Stimulated activated CD4-positive, alpha-beta T cell treated with anti-CD3 and anti-CD28 coated beads, Interleukin-2, amount 100 ng/mL, for 4 hours (primary cell): Measurements from ENCODE around the gene TRPM2.

Source experiments
- DNase-seq: peaks from one replicate; pipeline ENCODE4 v3.0.0-alpha.2; 2020; ENCODE audit warnings: low read depth

TRPM2 gene

DNA sequence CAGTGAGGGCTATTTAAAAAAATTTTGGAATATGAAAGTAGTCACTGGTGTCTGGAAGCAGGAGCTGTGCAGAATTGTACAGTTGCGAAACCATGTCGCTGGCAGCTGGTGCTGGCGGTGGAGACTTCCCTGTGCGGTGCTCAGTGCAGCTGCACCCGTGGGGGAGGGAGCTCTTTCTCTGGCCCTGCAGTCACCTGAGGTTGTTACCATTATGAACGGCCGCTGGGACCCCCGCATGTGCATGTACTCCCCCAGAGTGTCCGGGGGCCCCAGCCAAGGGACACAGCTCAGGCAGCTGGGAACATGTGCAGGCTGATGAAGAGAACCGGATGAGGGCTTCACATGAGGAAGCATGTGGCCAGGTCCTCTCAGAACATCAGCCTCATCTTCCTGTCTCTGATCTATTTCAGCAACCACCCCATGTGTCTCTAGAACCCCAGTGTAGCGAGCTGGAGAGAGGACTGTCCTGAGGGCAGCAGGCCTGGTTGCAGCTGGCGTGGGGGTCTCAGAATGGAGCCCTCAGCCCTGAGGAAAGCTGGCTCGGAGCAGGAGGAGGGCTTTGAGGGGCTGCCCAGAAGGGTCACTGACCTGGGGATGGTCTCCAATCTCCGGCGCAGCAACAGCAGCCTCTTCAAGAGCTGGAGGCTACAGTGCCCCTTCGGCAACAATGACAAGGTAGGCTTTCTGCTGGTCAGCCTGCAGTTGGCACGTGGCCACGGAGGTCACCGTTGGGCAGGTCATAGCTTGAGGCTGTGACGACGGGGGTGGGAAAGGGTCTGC lies at the start of gene TRPM2:
TRPM2 (plus strand) TSS at position 431 of the 780 bp plus-strand sequence; CDS start at position 511, 80 bp downstream.
- no peak for DNase-seq

DNA sequence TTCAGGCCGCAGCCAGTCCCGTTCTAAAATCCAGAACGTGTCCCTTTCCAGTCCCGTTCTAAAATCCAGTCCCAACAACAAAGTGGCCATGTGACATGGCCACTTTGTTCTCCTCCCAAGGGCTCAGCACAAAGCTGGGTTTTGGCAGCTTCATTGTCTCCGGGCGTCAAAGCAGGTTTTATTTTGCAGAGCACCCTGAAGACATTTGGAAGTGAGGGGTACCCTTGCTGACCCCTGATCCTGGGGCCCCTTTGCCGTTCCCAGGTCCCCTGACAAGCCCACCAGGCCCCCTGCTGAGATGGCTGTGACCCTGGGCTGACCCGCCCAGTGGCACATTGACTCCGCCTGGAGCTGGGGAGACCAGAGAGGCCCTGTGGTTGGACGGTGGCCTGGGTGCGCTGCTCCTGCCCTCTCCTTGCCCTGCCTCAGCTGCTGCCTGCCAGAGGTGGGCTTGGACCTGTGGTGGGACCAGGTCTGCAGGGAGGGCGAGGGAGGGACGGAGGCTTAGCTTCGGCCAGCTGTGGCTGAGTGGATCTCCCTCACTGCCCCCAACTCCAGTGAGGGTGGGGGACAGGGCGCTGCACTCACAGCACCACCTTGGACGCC lies 49.3 kb upstream of the TRPM2 start:
- no peak for DNase-seq

GRCh38 chr21:44304877-44305293 lies 48.5 kb upstream of the TRPM2 start:
- no peak for DNase-seq

DNA sequence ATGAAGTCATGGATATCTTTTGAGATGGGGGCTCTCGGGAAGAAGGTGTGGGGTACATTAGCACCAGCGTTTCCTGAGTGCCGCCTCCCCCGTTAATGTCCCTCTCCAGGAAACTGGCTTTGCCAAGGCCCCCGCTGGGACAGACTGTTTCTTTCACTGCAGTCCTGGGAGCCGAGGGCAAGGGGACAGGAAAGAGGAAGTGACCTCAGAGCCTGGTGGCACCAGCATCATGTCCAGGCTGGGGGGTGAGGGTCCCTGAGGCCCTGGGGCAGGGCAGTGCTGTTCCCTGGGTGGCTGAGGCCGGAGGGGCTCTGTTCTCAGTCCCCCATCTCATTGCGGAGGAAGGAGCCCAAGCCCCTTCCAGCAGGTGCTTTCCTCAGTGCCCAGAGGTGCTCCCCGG lies 47.7 kb upstream of the TRPM2 start:
- no peak for DNase-seq

- no peak for DNase-seq
Observed at GRCh38 chr21:44306936-44307704, 46.3 kb upstream of the TRPM2 start.

DNA sequence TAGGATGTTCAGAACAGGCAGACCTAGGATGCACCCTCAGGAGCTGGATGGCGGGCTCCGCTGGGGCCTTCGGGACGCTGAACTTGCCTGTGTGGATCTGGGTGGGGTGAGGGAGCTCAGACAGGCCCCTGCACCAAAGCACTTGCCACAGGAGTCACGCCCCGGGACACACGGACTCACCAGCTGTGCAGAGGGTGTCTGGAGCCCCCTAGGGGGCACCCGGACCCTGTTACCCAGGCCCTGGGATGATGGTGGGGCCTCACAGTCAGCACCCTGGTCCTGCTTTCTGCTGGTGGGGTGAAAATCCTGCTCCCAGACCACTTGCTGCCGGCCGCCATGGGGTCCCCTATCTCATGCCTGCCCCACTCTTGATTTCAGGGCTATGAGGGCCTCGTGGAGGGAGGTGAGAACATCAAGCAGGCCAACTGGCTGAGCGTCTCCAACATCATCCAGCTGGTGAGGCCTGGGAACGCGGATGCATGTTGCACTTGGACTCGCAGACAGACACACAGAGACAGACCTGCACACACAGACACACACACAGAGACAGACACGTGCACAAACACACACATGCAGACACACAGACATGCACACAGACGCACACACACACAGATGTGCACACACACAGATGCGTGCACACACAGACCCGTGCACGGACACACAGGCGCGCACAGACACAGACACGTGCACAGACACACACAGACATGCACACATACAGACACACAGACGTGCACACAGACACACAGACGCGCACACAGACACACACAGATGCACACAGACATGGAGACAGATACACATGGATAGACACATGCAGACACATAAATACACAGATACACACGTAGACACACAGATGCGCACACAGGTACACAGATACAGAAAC lies 42.6 kb upstream of the TRPM2 start:
- no peak for DNase-seq

GRCh38 chr21:44312089-44312488 lies 41.3 kb upstream of the TRPM2 start:
- no peak for DNase-seq

DNA sequence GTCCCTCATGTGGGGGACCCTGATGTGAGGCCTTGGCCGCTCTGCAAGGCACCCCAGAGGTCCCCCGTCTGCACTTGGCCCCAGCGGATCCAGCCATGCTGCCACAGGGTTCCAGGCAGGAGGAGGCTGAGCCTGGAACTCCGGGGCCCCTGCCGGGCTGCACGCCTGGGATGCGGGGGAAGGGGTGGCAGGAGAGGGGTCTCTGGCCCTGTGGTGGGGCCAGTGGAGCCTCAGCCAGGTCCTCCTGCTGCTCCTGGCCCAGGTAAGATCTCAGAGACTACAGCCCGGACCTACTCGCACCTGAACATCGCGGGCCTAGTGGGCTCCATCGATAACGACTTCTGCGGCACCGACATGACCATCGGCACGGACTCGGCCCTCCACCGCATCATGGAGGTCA lies 40.7 kb upstream of the TRPM2 start:
- no peak for DNase-seq

DNA sequence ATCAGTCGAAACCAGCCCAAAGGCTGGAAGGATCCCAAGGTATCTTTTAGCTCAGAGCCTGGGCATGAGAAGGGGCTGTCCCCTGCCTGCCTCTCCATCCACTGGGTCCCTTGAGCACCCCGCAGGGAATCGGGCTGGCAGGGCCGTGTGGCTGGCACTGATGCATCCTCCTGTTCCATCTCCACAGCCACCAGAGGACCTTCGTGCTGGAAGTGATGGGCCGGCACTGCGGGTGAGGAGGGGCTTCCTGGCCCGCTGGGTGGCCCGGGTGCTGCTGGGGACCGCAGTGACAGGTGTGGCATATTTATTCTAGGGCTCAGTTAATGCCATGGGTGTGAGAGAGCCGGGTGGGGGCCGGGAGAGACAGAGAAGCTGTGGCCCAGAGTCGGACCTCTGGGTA lies 40.0 kb upstream of the TRPM2 start:
- no peak for DNase-seq

- DNase-seq, result no peak
Observed at GRCh38 chr21:44314128-44314527, 39.3 kb upstream of the TRPM2 start.

- no peak for DNase-seq
Observed at GRCh38 chr21:44314561-44314960, 38.9 kb upstream of the TRPM2 start.

GRCh38 chr21:44315691-44316203 lies 37.7 kb upstream of the TRPM2 start:
- no peak for DNase-seq

- DNase-seq, result no peak
Observed at GRCh38 chr21:44316277-44316900, 37.0 kb upstream of the TRPM2 start.

GRCh38 chr21:44317241-44317782 lies 36.1 kb upstream of the TRPM2 start:
- DNase-seq, result no peak

- DNase-seq, result no peak
Observed at GRCh38 chr21:44317871-44318270, 35.5 kb upstream of the TRPM2 start.

- no peak for DNase-seq
Observed at GRCh38 chr21:44318489-44319285, 34.7 kb upstream of the TRPM2 start.

DNA sequence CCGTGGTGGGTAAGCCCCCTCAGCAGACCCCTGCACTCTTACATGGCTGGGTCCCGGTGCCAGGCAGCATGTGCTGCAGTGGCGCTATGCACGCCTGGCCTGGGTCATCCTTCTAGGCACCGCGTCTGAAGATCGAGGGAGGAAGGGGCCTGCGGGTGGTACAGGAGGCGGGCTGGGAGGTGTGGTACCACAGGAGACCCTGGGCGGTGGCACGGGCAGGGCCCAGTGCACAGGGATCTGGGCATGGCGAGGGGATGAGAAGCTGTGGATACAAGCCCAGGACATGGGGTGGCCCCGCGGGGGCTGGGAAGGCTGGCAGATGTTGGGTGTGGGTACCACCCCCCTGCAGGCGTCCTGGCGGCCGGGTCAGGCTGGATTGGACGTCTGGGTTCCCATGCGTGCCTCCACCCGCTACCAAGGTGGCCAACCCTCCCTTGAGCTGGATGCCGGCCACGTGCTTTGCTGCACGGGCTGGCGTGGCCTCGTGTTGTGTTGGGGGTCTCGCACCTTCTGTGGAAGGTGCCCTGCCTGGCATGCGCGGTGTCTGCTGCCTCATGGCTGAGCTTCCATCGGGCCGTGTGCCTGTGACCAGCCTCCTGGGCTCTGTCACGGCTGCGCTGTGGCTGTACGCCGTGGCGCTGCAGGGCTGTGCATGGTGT lies 33.9 kb upstream of the TRPM2 start:
- no peak for DNase-seq

DNA sequence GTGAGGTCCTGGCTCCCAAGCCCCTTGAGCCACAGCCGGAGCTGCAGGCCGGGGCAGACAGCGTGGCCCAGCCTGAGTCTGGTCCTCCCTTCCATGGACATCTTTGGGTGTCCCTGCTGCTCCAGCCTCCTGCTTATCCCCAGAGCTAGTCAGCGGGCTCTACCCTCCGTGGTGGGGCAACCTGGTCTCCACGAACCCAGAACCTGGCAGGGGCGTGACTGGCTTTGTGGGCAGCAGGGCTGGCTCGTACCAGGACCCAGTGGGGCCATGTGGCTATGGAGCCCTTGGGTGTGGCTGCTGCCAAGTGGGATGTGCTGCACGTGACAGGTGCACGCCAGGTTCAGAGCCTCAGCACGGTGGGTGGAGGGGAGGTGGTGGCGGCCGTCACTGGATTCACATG lies 32.6 kb upstream of the TRPM2 start:
- DNase-seq, result no peak

DNA sequence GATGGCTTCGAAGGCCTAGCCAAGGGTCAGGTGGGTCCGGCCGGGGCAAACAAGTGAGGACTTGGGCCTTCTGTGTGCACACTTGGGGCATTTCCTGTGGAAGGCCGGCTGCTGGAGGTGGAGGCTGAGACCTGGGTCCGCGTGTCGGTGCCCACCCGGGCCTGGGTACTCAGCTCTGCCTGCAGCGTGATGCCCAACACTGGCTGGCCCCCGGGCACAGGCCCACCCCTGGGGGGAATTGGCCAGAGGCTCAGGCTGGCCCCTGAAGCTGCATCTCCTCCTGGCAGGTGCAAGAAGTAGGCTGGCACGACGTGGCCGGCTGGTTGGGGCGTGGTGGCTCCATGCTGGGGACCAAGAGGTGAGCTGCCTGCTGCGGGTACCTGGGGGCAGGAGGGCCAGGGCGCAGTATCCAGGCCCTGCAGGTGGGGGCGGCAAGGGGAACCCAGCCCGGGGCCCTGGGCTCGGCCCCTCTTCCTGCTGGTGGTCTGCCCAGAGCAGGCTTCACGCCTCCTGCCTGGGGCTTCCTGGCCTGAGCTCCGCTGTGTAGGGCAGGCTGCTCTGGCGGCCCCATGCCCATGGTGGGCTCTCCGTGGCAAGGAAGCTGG lies 31.5 kb upstream of the TRPM2 start:
- DNase-seq, result no peak
